GM18909 (cell line): ENCODE measurements around the gene MYO18A.
"Not testable (repeated sequence)": the region's sequence is repeated elsewhere in the genome, so short reads cannot be mapped to it uniquely, and the experiment has no call there.

Experiments
- ATAC-seq: cut with Tn5 transposase; IDR thresholded peaks from one replicate; pipeline ENCODE4 v1.9.1; 2021; ENCODE audit warnings: mild to moderate bottlenecking; ENCODE audit not compliant: unreplicated experiment, poor library complexity

The MYO18A gene

DNA sequence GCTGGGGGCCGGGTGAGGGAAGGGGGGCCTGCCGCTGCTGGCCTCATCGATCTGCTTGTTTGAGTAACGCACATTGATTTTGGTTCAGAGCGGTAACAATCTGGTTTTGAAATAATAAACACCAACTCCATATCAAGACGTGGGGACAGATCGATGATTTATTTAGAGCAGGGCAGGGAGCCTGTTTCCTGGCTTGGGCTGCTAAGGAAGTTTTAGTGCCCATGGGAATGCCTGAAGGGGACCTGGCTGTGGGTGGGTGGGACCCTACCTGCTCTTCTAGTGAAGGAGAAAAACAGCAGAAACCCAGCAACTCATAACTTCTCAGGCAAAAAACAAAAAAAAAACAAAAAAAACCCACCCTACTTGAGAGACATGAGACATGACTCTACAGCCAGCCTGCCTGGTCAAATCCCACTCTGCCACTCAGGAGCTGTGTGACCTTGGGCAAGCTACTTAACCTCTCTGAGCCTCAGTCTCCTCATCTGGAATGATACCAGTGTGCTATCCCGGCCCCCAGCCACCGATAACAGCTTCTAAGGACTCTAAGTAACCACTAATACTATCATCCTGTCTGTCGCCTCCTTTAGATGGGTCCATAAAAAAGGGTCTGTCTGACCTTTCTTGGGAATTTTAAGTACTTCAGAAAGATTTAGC, 71.2 kb downstream of the MYO18A start:
- ATAC-seq, result no peak

GRCh38 chr17:29107933-29108822, 72.0 kb downstream of the MYO18A start:
- ATAC-seq, result no peak

- ATAC-seq, result no peak
Measured at GRCh38 chr17:29107084-29107483, 73.1 kb downstream of the MYO18A start.

DNA sequence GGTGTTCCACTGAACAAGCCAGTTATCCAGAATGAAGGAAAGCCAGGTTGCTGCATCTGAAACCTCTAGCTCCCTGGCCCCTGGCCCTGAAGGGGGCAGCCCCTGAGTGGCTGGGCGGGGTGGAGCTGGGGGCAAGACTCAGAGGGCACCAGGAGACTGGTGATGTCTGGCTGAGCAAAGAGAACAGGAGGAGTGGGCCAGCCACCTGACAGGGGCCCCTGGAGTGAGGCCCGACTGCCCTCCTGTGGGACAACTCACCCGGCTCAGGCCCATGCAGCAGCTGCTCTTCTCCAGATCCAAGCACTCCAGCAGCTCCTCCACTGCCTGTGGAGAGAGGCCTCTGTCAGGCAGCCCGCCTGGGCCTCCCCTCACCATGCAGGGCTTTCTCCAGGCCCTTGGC, 76.9 kb downstream of the MYO18A start:
- no peak for ATAC-seq

DNA sequence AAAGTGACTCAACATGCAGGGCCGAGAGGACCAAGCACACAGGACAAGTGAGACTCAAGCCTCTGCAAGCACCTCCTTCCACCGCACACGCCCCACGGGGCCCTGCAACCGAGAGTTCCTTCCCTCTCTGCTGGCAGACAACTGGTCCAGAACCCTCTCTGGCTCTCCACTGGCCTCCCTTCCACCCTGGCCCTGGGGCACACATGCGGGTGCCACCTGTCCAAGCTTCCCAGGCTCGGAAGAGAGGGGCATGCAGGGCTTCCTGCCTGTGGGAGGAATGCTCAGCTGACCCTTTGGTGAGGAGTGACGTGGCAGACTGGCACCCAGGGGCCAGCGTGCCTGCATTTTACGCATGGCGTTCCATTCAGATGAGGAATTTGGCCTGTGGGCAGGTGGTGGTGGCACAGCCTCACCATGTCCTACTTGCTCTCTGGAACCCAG, 77.4 kb downstream of the MYO18A start:
- no peak for ATAC-seq

GRCh38 chr17:29102046-29102445, 78.2 kb downstream of the MYO18A start:
- ATAC-seq, result no peak

GRCh38 chr17:29100296-29100695, 79.9 kb downstream of the MYO18A start:
- ATAC-seq, result no peak

- no peak for ATAC-seq
Measured at GRCh38 chr17:29099527-29099926, 80.7 kb downstream of the MYO18A start.

DNA sequence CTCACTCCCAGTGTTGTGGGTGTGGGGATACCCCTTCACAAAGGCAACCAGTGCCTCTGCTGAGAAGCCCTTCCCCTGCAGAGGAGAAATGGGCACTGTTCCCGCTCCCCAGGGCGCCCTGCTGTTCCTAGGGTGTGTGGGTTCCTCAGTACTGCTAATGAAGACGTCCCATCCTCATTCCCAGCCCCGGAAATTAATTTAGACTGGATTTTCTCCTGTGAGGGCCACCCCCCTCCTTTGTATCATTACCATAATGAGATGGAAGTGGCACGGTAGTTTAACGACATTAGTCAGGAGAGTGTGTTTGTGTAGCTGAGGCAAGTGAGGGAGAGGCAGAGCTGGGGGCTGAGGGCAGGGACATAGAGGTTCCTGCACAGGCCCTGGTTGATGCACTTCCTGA, 84.1 kb downstream of the MYO18A start:
- ATAC-seq, result no peak

DNA sequence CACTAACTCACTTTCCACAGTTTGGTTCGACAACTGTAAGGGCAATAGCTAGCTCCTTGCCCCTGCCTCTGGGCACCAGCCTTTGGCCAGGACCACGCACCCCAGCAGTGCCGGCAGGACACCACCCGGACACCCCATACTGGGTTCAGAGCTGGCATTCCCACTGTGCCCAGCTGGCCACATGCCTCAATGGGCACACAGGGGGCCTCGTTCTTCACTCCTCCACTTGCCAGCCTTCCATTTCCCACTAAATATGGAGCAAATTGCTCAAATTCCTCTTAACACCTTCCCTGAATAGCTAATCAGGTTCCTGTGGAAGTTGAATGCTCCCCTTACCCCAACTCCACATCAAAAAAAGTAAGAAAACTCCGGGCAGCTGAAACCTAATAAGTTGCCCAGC, 84.8 kb downstream of the MYO18A start:
- no peak for ATAC-seq

DNA sequence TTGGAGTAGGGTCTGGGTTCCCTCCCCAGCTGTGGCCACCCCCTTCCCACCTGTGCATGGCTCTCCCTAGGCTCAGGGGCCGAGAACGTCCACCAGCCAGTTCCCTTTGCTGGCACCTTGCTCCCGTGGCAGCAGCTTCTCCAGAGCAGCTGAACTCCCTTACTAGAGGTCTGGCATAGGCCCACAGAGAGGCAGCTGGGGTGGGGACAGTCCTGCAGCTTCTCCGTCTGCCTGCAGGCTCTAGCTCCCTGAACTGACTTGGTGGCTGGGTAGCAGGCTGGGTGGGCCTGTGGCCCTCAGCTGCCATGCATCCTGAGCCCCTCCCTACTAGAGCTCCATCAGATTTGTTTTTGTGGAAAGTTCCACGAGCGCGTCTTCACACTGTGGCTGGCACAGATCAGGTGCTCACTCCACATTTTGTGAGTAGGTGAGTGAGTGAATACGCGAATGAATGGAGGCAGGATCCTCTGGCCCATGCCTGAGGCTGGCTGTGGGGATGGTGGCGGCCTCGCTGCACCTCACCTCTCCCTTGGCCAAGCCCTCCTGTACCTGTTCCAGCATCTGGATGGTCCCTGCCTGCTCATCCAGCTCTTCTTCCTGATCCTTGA, 86.0 kb downstream of the MYO18A start:
- no peak for ATAC-seq

GRCh38 chr17:29093090-29093871, 86.9 kb downstream of the MYO18A start:
- no peak for ATAC-seq

DNA sequence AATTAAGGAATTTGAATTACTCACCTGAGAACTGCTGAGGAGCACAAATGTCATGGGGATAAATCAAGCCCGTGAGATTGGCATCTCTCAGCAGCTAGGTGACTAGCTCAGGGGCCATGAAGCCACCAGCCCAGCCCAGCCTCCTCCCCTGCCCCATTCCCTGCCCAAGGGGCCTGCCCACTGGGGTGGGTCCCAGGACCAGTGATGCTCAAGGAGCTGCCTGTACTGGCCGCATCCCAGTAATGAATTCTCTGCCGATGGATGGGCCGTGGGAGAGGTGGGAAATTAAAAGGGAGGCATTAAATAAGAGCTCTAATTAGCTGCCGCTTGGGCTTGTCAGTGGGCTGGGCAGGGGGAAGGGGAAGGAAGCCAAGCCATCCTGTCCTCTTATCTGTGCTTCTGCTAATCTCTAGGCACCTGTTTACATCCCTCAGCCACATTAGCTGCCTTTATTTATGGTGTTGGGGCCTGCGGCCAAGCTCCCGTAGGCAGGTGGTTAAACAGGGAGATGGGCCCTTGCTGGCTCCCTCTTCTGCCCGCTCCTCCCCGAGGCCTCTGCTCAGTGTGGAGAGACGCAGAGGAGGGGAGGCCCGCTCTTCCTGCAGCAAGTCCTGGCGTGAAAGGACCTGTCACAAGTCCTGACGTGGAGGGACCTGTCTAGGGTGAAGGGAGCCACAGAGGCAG, 88.5 kb downstream of the MYO18A start:
- no peak for ATAC-seq

DNA sequence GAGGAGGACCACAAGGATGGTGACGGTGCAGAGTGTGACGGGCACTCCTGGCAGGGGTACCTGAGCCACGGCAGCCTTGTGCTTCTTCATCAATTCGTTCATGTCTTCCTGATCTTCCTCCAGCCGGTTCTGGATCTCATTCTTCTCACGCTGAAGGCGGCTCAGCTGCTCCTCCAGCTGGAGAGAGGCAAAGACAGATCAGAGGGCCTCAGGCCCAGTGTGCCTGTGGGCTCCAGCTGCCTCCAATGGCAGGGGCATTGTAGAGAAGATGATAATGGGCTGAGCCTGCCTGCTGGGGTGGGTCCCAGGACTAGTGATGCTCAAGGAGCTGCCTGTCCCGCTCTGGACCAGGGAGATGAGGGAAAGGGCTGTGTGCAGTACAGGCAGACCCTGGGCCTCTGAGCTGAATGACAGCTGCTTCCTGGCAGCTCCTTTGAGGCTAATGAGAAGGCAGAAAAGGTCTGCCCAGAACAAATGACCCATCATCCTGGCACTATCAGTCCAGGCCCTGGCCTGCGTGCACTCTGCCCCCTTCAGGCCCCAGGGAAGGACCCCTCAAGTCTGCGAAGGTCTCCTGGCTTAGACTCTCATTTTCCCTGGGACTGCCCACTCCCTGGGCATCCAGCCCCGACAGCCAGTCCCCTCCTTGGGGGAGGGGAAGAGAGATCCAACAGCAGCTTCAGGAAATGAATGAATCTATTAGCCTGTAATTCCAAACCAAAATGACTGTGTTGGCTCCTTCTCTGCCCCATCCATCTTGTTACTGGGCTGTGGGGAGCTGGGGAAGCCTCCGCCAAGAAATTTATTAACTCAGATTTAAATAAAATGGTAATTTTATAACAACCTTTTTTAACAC, 89.2 kb downstream of the MYO18A start:
- ATAC-seq, result no peak

- ATAC-seq, result no peak
Measured at GRCh38 chr17:29090108-29090507, 90.1 kb downstream of the MYO18A start.

GRCh38 chr17:29089601-29090044, 90.6 kb downstream of the MYO18A start:
- ATAC-seq, result no peak

- ATAC-seq, result not testable (repeated sequence)
Measured at GRCh38 chr17:29088782-29089181, 91.4 kb downstream of the MYO18A start.

- ATAC-seq, result no peak
Measured at GRCh38 chr17:29086628-29087332, 93.4 kb downstream of the MYO18A start.
